Measurements from ENCODE around the gene TMEM151A.
A peak's percentile ranks its signal among the peaks of the same experiment; 100 is the strongest.

Gene TMEM151A

GRCh38 chr11:66284526-66285078, 7.1 kb upstream of the TMEM151A start:
- no peak for DNase-seq

- DNase-seq = no peak
These were observed 6.3 kb upstream of the TMEM151A start for GRCh38 chr11:66285250-66285947.

- no peak for DNase-seq
These were observed 5.0 kb upstream of the TMEM151A start for GRCh38 chr11:66286699-66287098.

DNA sequence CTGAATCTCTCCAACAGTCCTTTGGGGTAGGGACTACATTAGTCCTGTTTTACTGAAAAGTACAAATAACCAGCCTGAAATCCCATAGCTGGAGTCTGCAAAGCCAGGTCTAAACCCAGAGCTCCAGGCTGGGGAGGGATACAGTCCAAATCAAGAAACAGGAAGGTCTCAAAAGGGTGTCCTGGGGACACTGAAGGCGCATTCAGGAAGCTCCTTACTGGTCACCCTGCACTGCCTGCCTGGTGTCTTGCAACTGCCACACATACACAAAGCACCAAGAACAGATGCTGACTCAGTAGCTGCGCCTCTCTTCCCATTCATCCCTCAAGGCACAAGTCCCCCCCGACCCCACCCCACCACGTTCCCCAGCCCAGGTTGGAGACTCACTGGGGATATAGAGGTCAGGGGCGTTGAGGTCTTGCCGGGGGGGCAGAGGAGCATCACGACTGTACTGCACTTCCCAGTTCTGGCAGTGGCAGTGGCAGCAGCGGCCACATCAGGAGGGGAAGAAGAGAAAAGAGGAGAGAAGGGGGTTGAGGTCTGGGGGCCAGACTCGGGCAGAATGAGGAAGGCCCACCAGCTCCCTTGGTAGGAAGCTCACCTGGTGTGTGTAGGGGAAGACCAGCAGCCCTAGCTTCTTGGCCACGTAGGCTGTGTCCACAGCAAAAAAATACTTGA, 4.3 kb upstream of the TMEM151A start:
- DNase-seq = no peak

DNA sequence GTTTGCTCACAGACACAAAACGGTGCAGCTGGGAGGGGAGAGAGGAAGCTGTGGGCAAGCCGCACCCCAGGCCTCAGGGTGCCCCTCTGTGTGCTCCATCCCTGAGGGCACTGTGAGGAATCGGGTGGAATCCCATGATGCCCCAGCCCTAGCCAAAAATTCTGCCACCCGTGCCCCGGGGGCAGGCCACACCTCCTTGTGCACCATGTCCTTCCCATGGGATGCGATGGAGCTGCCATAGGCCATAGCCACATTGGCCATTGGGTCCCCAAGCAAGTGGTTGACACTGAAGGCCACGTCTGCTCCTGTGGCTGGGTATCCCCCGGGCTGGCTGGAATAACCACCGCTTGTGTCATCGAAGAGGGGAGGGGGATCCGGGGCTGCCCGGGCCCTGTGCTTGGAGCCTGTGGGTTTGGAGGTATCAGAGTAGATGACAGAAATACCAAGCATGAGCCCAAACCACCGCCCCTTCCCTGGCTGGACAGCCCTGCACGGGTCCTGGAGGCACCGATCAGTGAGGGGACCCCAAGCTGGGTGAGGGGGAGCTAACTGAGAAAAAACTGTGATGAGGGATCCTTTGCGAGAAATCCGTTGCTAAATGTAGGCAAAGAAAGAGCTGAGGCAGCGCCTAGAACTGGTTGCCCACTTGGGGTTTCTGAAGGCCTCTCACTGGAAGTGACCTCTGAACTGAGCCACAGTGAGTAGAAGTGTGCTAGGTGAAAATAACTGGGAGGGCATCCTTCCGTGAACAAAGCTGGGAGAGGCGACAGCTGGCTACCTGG, 3.6 kb upstream of the TMEM151A start:
- no peak for DNase-seq

DNA sequence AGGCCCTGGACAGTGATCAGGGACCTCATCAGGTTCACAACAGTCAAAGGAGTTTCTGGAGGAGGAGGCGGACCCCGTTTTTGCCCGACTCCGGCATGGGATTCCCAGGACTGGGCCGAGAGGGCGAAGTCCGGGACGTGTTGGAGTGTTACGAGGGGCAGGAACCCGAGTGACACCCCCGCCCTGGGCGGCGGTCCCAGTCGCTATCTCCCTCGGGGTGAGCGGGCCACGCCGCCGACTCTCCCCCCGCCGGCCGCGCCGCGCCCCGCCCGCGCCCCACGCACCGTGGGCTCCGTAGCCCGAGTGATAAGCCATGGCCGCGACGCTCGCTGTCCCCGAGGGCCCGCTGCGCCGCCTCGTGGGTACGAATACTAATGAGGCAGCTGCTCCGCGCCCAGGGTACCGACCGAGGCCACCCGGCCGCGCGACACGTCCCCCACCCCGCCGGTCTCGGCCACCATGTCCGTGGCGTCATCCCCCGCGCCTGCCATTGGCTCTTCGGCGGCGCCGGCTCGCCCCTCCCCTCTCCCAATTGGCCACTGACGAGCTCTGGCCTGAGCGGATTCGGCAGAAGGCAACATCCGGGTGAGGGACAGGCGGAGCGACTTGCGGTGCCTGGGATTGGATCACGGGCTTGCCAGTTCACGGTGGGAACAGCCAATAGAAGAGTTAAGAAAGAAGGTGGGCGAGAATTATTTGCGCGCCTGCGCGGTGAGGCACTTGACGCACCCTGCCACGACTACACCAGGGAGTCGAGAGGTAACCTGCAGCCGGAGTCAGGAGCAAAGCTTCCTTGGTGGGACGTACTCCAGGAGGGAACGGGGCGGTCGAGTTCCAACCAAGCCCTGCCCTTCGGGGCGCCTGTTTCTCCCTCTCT, 2.8 kb upstream of the TMEM151A start, which contains the start of gene YIF1A:
Gene YIF1A, minus strand, starts transcription at position 473 of the 877 bp plus-strand sequence. Its CDS starts 158 bp downstream, at position 315.
- DNase-seq = peak; percentile 99

DNA sequence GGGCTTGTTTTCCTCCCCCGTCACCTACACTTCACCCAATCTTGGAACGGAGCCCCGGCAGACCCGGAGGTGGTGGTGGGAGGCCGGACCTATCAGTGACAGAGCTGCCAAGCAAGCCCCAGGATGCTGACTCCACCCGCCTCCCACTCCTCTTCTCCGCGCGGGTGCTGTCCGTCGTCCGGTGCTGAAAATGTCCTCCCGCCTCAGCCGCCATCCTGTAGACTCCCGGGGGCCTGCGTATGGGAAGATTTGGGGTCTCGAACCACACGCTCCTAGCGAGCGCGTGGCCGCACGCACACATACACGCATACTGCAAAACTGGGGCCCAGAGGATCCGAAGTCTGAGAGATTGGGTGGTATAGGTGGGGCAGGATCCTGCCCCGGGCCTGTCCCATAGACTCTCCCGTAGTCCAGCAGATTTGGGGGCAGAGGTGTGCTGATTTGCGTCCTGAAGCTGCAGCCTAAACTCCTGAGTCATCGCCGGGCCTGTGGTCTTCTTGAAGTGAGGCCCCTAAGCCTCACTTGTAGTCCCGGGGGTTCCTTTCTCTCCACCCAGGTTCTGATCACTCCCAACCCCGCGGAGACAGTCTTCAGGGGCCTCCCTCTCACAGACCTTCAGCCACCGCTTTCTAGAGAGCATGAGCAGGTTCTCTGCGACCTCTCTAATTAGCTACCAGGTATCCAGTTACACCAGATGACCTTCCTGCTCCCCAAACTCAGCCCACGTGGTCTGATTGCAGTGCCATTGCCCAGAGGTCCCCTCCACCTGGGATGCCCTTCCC, 2.0 kb upstream of the TMEM151A start:
- no peak for DNase-seq

DNA sequence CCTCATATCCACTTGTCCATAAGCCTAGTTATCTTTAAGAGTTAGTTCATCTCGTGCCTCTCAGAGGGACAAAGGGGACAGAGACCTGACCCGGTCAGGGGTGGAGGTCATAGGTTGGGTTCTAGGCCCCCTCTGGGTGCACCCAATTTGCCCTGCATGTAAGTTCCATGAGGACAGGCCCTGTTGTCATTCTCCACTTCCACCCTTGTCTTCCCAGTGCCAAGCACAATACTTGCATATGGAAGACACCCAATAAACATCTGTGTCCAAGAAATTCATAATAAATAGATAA, 1.4 kb upstream of the TMEM151A start:
- DNase-seq = no peak

- DNase-seq = no peak
These were observed 390 bp upstream of the TMEM151A start for GRCh38 chr11:66291303-66291705.

GRCh38 chr11:66292543-66293332, 1.0 kb downstream of the TMEM151A start:
- no peak for DNase-seq

GRCh38 chr11:66293352-66293751, 1.7 kb downstream of the TMEM151A start:
- no peak for DNase-seq

DNA sequence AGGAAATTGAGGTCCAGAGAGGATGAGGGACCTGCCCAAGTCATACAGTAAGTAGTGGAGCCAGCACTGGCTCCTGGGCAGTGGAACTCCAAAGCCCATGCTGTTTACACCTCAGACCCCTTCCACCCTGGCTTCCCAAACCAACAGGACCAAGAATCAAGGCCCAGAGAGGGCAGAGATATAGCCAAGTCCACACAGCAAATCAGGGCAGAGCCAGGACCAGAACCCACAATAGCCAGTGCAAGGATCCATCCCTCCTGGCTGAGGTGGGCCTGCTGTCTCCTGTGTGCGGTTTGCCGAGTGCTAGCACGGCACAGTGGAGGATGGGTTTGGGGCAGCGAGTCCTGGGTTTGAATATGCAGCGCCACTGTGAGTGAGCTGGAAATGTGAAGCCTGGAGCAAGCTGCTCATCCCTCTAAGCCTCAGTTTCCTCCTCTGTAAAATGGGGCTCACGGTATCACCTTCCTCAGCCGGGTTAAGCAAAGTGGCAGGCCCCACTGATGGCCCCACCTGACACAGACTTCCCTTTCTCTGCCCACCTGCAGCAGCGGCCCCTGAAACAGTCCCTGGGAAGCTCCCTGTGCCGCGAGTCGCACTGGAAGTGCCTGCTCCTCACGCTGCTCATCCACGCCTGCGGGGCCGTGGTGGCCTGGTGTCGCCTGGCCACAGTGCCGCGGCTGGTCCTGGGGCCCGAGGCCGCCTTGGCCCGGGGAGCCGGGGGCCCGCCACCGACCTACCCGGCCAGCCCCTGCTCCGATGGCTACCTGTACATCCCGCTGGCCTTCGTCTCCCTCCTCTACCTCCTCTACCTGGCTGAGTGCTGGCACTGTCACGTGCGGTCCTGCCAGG, 2.3 kb downstream of the TMEM151A start:
- no peak for DNase-seq

- no peak for DNase-seq
These were observed 3.2 kb downstream of the TMEM151A start for GRCh38 chr11:66294626-66295620.

- DNase-seq = no peak
These were observed 5.9 kb downstream of the TMEM151A start for GRCh38 chr11:66297610-66298009.

DNA sequence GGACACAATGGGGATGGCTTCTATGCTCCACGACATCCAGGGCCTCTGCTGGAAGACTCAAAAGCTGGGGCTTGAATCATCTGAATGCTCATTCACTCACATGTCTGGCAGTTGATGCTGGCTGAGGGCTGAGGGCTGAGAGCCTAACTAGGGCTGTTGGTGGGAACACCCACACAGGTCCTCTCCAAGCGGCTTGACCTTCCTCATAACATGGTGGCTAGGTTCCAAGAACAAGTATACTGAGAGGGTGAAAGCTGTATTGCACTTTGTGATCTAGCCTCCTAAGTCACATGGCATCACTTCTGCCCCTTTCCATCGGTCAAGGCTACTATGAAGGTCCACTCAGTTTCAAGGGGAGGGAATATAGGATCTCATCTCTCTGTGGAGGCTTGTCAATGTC, 7.5 kb downstream of the TMEM151A start:
- no peak for DNase-seq

DNA sequence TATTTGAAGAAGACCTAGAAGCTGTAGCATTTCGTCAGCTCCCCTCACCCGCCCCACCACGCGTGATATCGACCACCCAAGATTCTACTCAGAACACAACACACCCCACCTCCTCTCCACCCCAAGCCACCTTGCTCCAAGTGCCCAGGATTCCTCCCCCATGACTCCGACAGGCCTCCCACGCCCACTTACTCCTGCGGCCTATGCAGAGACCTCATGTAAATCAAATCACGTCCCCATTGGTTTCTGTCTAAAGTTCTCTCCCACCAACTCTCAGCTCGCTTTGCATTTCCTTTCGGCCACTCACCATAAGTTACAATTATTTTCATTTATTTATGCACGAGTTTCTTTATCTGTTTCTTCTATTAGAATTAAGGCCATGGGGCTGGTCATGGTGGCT, 11.0 kb downstream of the TMEM151A start:
- DNase-seq = no peak

DNA sequence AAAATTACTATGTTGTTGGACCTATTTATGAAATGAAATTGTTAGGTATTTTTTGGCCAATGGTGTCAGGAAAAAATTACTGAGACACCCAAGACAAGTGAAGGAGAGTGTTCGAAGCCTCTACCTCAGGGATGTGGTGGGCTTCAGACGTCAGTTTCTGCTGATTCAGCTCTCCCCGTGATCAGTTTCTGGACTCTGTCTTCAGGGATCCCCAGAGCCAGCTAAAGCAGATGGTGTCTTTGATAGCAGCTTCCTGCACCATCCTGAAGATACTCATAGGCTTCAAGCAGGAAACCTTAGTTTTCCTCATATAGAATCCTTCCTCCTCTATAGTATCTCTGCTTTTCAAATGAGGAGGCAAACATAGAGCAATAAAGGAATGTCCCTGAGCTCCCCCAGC, 17.8 kb downstream of the TMEM151A start:
- DNase-seq = no peak

GRCh38 chr11:66310324-66310723, 18.6 kb downstream of the TMEM151A start:
- no peak for DNase-seq
